Mesendoderm (in vitro differentiated cells): ENCODE data around the gene GLI3.

Source experiments
- DNase-seq: peaks from one replicate; pipeline ENCODE4 v3.0.0; 2013
- H2AK5ac ChIP-seq: 2 replicates; pipeline ENCODE4 v1.6.1; 2013; ENCODE audit warnings: low read length, inconsistent platforms
- H2BK120ac ChIP-seq: 2 replicates; pipeline ENCODE4 v1.6.1; 2013; ENCODE audit warnings: low read depth, mild to moderate bottlenecking, low read length, moderate library complexity, mixed read lengths
- H2BK15ac ChIP-seq: replicated peaks from 2 replicates; pipeline ENCODE4 v1.6.1; 2013; ENCODE audit warnings: low read depth, mild to moderate bottlenecking, moderate library complexity
- H2BK5ac ChIP-seq: 2 replicates; pipeline ENCODE4 v1.6.1; 2013; ENCODE audit warnings: low read length, inconsistent platforms
- H3K18ac ChIP-seq: 2 replicates; pipeline ENCODE4 v1.6.1; 2013; ENCODE audit warnings: mild to moderate bottlenecking, low read length, mixed read lengths
- H3K23ac ChIP-seq: one replicate; pipeline ENCODE4 v1.6.1; 2013; ENCODE audit warnings: low read length
- H3K27ac ChIP-seq: 2 replicates; pipeline ENCODE4 v1.5.1; 2013; ENCODE audit warnings: low read depth, mild to moderate bottlenecking, inconsistent platforms, low read length, moderate library complexity
- H3K27me3 ChIP-seq: 2 replicates; pipeline ENCODE4 v1.6.1; 2013; ENCODE audit warnings: low read length, control low read depth, mild to moderate bottlenecking, inconsistent platforms; ENCODE audit not compliant: insufficient read depth, poor library complexity
- H3K36me3 ChIP-seq: 2 replicates; pipeline ENCODE4 v1.6.1; 2013; ENCODE audit warnings: low read length, inconsistent platforms; ENCODE audit not compliant: control insufficient read depth, insufficient read depth
- H3K4ac ChIP-seq: one replicate; pipeline ENCODE4 v1.6.1; 2013; ENCODE audit warnings: low read depth, mild to moderate bottlenecking, low read length, moderate library complexity
- H3K4me1 ChIP-seq: 2 replicates; pipeline ENCODE4 v1.6.1; 2013; ENCODE audit warnings: low read depth, low read length, inconsistent platforms; ENCODE audit not compliant: control insufficient read depth
- H3K4me2 ChIP-seq: 2 replicates; pipeline ENCODE4 v1.6.1; 2013; ENCODE audit warnings: low read length
- H3K4me3 ChIP-seq: 2 replicates; pipeline ENCODE4 v1.5.1; 2013; ENCODE audit warnings: mild to moderate bottlenecking, low read length
- H3K56ac ChIP-seq: one replicate; pipeline ENCODE4 v1.6.1; 2013; ENCODE audit warnings: low read length
- H3K79me1 ChIP-seq: 2 replicates; pipeline ENCODE4 v1.6.1; 2013; ENCODE audit warnings: low read length, inconsistent platforms
- H3K79me2 ChIP-seq: 2 replicates; pipeline ENCODE4 v1.6.1; 2013; ENCODE audit warnings: mild to moderate bottlenecking, low read length; ENCODE audit not compliant: control insufficient read depth, insufficient read depth
- H3K9ac ChIP-seq: 2 replicates; pipeline ENCODE4 v1.6.1; 2013; ENCODE audit warnings: low read length, inconsistent platforms
- H4K5ac ChIP-seq: one replicate; pipeline ENCODE4 v1.6.1; 2013; ENCODE audit warnings: low read length
- H4K8ac ChIP-seq: one replicate; pipeline ENCODE4 v1.6.1; 2013; ENCODE audit warnings: low read depth, mild to moderate bottlenecking, control low read depth, low read length, moderate library complexity
- WGBS: extraction: QIAGEN DNeasy Blood & Tissue Kit; methylation state at CpG from one replicate; pipeline ENCODE4 v1.1.7; 2013; ENCODE audit warnings: low lambda C conversion rate, missing lambda C conversion rate; ENCODE audit not compliant: insufficient coverage; ENCODE audit errors: extremely low coverage; 5-methylcytosine and 5-hydroxymethylcytosine counted together

GLI3 gene

GRCh38 chr7:42224391-42225003 is 12.5 kb downstream of the GLI3 start:
- H2BK120ac ChIP-seq, result no peak overlapping the region
- no peak overlapping the region for H2BK15ac ChIP-seq
- no peaks in the 10 kb centered on the region for H3K27me3 ChIP-seq
- H2AK5ac ChIP-seq, result no peak overlapping the region
- no peak overlapping the region for H3K23ac ChIP-seq
- peak; percentile 34 for DNase-seq
- H3K4me2 ChIP-seq, result no peak overlapping the region
- H3K4me3 ChIP-seq, result no peak overlapping the region
- no peak overlapping the region for H3K4ac ChIP-seq
- no CpG with 5 or more reads among the region's 8 CpGs for WGBS
- peaks cover 4% of the 10 kb centered on the region for H3K4me1 ChIP-seq
- no peaks in the 10 kb centered on the region for H3K36me3 ChIP-seq
- H4K5ac ChIP-seq, result no peak overlapping the region
- no peaks in the 10 kb centered on the region for H3K79me2 ChIP-seq
- H3K9ac ChIP-seq, result no peak overlapping the region
- no peak overlapping the region for H4K8ac ChIP-seq
- no peak overlapping the region for H3K27ac ChIP-seq
- no peak overlapping the region for H3K56ac ChIP-seq
- no peaks in the 10 kb centered on the region for H3K79me1 ChIP-seq
- no peak overlapping the region for H2BK5ac ChIP-seq
- no peak overlapping the region for H3K18ac ChIP-seq

GRCh38 chr7:42222891-42223290 is 14.1 kb downstream of the GLI3 start:
- WGBS, result no CpG with 5 or more reads among the region's 11 CpGs

GRCh38 chr7:42222125-42222524 is 14.9 kb downstream of the GLI3 start:
- Histone ChIP-seq H3K79me2 (no peaks in the 10 kb centered on the region), H3K4me2 (no peak overlapping the region), H3K36me3 (no peaks in the 10 kb centered on the region), H3K9ac (no peak overlapping the region), H2AK5ac (no peak overlapping the region), H3K56ac (no peak overlapping the region), H3K79me1 (no peaks in the 10 kb centered on the region), H2BK5ac (no peak overlapping the region), H3K4me1 (peaks cover 4% of the 10 kb centered on the region), H2BK120ac (peak overlapping the region; percentile 92), H3K4ac (peak overlapping the region; percentile 16), H3K27me3 (no peaks in the 10 kb centered on the region), H3K18ac (peak overlapping the region; percentile 87), H3K4me3 (no peak overlapping the region), H4K8ac (no peak overlapping the region), H3K23ac (no peak overlapping the region), H3K27ac (peak overlapping the region; percentile 68), H4K5ac (no peak overlapping the region), H2BK15ac (no peak overlapping the region)
- peak; percentile 76 for DNase-seq
- WGBS, result no CpG with 5 or more reads among the region's 2 CpGs

More at GRCh38 chr7:42222891-42223290, 14.1 kb downstream of the GLI3 start:
- Histone ChIP-seq H3K79me2 (no peaks in the 10 kb centered on the region), H3K9ac (no peak overlapping the region), H3K18ac (peak overlapping the region; percentile 3), H3K27ac (peak overlapping the region; percentile 52), H3K27me3 (no peaks in the 10 kb centered on the region), H4K8ac (no peak overlapping the region), H4K5ac (no peak overlapping the region), H3K56ac (no peak overlapping the region), H3K4ac (no peak overlapping the region), H3K4me1 (peaks cover 4% of the 10 kb centered on the region), H3K4me3 (no peak overlapping the region), H2BK5ac (no peak overlapping the region), H3K23ac (no peak overlapping the region), H2AK5ac (no peak overlapping the region), H3K36me3 (no peaks in the 10 kb centered on the region), H2BK15ac (no peak overlapping the region), H3K79me1 (no peaks in the 10 kb centered on the region), H3K4me2 (no peak overlapping the region), H2BK120ac (no peak overlapping the region)
- DNase-seq, result peak; percentile 63

GRCh38 chr7:42221304-42221703 is 15.7 kb downstream of the GLI3 start:
- Histone ChIP-seq H3K27me3 (no peaks in the 10 kb centered on the region), H3K4ac (no peak overlapping the region), H3K4me3 (no peak overlapping the region), H3K79me2 (no peaks in the 10 kb centered on the region), H2BK5ac (no peak overlapping the region), H2BK15ac (no peak overlapping the region), H3K18ac (no peak overlapping the region), H2BK120ac (no peak overlapping the region), H3K79me1 (no peaks in the 10 kb centered on the region), H3K56ac (no peak overlapping the region), H3K36me3 (no peaks in the 10 kb centered on the region), H2AK5ac (peak overlapping the region; percentile 80), H4K5ac (no peak overlapping the region), H4K8ac (no peak overlapping the region), H3K27ac (no peak overlapping the region), H3K23ac (no peak overlapping the region), H3K9ac (no peak overlapping the region), H3K4me2 (no peak overlapping the region), H3K4me1 (peaks cover 4% of the 10 kb centered on the region)
- 100% methylated on average over 2 of the region's 5 CpGs for WGBS
- DNase-seq, result no peak

GRCh38 chr7:42219447-42219846 is 17.6 kb downstream of the GLI3 start:
- Histone ChIP-seq H3K79me1 (no peaks in the 10 kb centered on the region), H3K4ac (no peak overlapping the region), H3K9ac (no peak overlapping the region), H3K27ac (no peak overlapping the region), H3K56ac (no peak overlapping the region), H2BK5ac (no peak overlapping the region), H3K18ac (no peak overlapping the region), H2BK120ac (no peak overlapping the region), H2BK15ac (no peak overlapping the region), H3K4me2 (no peak overlapping the region), H3K4me3 (no peak overlapping the region), H3K79me2 (no peaks in the 10 kb centered on the region), H2AK5ac (no peak overlapping the region), H3K27me3 (no peaks in the 10 kb centered on the region), H3K23ac (no peak overlapping the region), H4K8ac (no peak overlapping the region), H4K5ac (no peak overlapping the region), H3K36me3 (no peaks in the 10 kb centered on the region), H3K4me1 (peaks cover 4% of the 10 kb centered on the region)
- WGBS, result no CpG with 5 or more reads among the region's 3 CpGs
- no peak for DNase-seq

- Histone ChIP-seq H3K9ac (no peak overlapping the region), H2BK15ac (peak overlapping the region; percentile 74), H3K79me2 (no peaks in the 10 kb centered on the region), H3K4me2 (no peak overlapping the region), H3K4me1 (peaks cover 7% of the 10 kb centered on the region), H3K27me3 (no peaks in the 10 kb centered on the region), H3K4ac (no peak overlapping the region), H3K79me1 (no peaks in the 10 kb centered on the region), H2BK120ac (no peak overlapping the region), H3K18ac (no peak overlapping the region), H3K23ac (no peak overlapping the region), H3K27ac (no peak overlapping the region), H2AK5ac (no peak overlapping the region), H4K8ac (no peak overlapping the region), H3K4me3 (no peak overlapping the region), H3K36me3 (no peaks in the 10 kb centered on the region), H2BK5ac (no peak overlapping the region), H4K5ac (no peak overlapping the region), H3K56ac (no peak overlapping the region)
- no CpG with 5 or more reads among the region's 2 CpGs for WGBS
- no peak for DNase-seq
These were observed 18.8 kb downstream of the GLI3 start for GRCh38 chr7:42218248-42218647.
